Mesothelial cell of epicardium (in vitro differentiated cells): ENCODE data around the gene OSBPL6. TPM values are rescaled to one million over a fixed set of nuclear protein-coding genes. Genes with fewer than 3 reads are reported as not detected.

ENCODE experiments used
- DNase-seq, 2 experiments: peaks; one replicate each; pipeline ENCODE4 v3.0.0; 2021; ENCODE audit warnings: low spot score in 2 of 2; ENCODE audit not compliant: unreplicated experiment in 2 of 2
- H3K27ac Mint-ChIP-seq: 2 replicates; pipeline ENCODE4 v1.8.0; 2021; ENCODE audit warnings: mixed read lengths
- H3K27me3 Mint-ChIP-seq: 2 replicates; pipeline ENCODE4 v1.8.0; 2021; ENCODE audit warnings: low read depth, mixed read lengths
- H3K36me3 Mint-ChIP-seq: 2 replicates; pipeline ENCODE4 v1.8.0; 2021; ENCODE audit warnings: mixed read lengths
- H3K4me1 Mint-ChIP-seq: 2 replicates; pipeline ENCODE4 v1.8.0; 2021; ENCODE audit warnings: mixed read lengths
- H3K4me3 Mint-ChIP-seq: 2 replicates; pipeline ENCODE4 v1.8.0; 2021; ENCODE audit warnings: mild to moderate bottlenecking, moderate library complexity, mixed read lengths
- H3K9me3 Mint-ChIP-seq: 2 replicates; pipeline ENCODE4 v1.8.0; 2021; ENCODE audit warnings: mixed read lengths
- total RNA-seq: library from RNA; stranded (reverse); gene quantifications from 3 replicates; pipeline ENCODE4 v1.2.1, GENCODE V29; 2021
- TF ChIP-seq, protein P1 (sequence below): fragments of 200-600 bp; sonication (generic); IDR thresholded peaks from one replicate; pipeline ENCODE4 v1.5.0; 2021; ENCODE audit warnings: antibody characterized with exemption; ENCODE audit not compliant: unreplicated experiment

The OSBPL6 gene
- total RNA-seq, 1 donor from 2014 or later: 2.8 TPM

DNA sequence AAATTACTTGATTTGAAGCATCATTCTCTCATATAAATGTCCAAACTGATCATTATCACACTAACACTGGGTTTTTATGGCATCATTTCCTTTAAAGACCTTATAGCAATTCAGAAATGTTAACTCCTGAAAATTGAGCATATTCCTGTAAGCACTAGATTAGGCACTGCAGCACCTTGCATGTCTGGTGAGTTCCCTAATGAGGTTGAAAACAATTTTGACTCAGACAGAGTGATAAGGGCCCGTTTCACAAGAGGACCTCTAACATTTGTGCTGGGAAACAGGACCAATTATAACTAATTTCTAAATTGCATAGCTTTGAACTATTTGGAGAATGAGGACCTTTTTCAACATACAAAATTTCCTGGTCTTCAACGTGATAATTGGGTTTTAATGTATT is 69.9 kb downstream of the OSBPL6 start:
- Mint-ChIP-seq H3K4me1 (peaks cover 5% of the 10 kb centered on the region), H3K4me3 (no peak overlapping the region), H3K27me3 (no peaks in the 10 kb centered on the region), H3K27ac (no peak overlapping the region), H3K9me3 (no peaks in the 10 kb centered on the region), H3K36me3 (no peaks in the 10 kb centered on the region)
- TF ChIP-seq, protein P1, sequence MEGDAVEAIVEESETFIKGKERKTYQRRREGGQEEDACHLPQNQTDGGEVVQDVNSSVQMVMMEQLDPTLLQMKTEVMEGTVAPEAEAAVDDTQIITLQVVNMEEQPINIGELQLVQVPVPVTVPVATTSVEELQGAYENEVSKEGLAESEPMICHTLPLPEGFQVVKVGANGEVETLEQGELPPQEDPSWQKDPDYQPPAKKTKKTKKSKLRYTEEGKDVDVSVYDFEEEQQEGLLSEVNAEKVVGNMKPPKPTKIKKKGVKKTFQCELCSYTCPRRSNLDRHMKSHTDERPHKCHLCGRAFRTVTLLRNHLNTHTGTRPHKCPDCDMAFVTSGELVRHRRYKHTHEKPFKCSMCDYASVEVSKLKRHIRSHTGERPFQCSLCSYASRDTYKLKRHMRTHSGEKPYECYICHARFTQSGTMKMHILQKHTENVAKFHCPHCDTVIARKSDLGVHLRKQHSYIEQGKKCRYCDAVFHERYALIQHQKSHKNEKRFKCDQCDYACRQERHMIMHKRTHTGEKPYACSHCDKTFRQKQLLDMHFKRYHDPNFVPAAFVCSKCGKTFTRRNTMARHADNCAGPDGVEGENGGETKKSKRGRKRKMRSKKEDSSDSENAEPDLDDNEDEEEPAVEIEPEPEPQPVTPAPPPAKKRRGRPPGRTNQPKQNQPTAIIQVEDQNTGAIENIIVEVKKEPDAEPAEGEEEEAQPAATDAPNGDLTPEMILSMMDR: no peak
- no peak for DNase-seq

DNA sequence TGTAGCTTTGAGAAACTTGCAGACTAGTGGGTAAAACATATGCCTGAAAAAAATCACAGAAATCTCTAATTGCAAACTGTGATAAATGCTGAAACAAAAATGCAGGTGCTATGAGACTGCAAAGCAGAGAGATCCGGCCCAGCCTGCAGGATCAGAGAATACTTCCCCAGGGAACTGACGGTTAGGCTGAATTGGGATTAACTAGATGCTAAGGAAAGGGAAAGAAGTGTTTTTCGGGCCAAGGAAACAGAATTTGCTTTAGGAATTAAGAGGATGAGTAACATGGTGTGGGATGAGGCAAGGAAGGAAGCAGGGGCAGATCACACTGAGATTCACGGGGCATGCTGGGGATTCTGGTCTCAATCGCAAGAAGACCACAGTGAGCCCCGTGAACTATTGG is 71.5 kb downstream of the OSBPL6 start:
- no peaks in the 10 kb centered on the region for H3K27me3 Mint-ChIP-seq
- peaks cover 5% of the 10 kb centered on the region for H3K4me1 Mint-ChIP-seq
- TF ChIP-seq, protein P1: no peak
- H3K4me3 Mint-ChIP-seq: no peak overlapping the region
- no peak overlapping the region for H3K27ac Mint-ChIP-seq
- DNase-seq: no peak
- no peaks in the 10 kb centered on the region for H3K9me3 Mint-ChIP-seq
- H3K36me3 Mint-ChIP-seq: no peaks in the 10 kb centered on the region

DNA sequence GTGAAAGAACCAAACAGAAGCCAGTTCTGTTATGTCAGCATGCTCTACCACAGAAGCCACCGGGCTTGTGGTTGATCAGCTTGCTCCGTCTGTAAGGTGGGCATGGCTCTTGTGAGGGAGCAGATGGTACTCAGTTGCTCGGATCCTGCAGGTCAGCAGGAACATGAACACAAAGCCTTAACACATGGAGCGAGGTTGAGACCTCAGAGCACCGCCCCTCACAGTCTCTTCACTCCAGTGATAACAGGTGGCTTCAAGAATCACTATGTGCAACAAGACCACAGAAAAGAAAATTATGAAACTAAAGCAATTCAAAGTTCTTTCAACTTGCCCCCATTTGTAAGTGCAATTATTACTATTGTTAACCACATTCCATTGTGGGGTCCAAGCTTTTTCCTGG is 72.1 kb downstream of the OSBPL6 start:
- H3K36me3 Mint-ChIP-seq: no peaks in the 10 kb centered on the region

DNA sequence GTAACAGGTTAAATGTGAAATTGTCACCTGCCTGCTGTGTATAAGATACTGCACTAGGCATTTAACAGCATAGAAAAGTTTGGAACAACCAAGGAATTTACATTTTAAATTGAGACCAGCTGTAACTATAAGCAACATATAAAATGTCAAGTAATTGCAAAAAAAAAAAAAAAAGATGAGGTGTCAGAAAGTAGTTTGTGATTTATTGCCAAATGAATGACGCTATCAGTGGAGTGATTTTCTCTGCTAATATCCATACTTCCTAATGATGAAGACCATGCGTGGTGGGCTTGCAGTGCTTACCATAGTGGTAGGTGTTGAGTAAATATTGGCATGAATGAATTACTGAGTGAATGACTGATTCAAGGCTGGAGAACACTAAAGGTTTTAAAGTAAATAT is 73.3 kb downstream of the OSBPL6 start:
- no peaks in the 10 kb centered on the region for H3K36me3 Mint-ChIP-seq

More for the DNA sequence above, 72.1 kb downstream of the OSBPL6 start:
- H3K27ac Mint-ChIP-seq: no peak overlapping the region
- H3K4me3 Mint-ChIP-seq: no peak overlapping the region
- H3K9me3 Mint-ChIP-seq: no peaks in the 10 kb centered on the region
- TF ChIP-seq, protein P1: no peak
- DNase-seq: no peak
- H3K27me3 Mint-ChIP-seq: no peaks in the 10 kb centered on the region
- peaks cover 5% of the 10 kb centered on the region for H3K4me1 Mint-ChIP-seq

DNA sequence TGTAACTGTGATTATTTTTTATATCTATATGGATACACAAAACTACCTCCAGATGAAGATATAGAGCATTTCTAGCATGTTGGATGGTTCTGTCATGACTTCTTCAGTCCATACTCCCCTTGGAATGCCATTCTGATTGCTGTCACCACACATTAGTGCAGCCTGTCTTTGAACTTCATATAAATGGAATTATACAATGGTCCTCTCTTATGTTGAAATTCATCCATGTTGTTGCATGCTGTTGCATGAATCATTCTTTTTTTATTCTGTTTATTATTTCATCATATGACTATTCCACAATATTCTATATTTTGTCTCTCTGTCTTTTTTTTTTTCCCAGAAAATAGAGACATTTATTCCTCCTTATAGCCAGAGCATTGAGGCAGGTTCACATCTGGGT is 74.1 kb downstream of the OSBPL6 start:
- no peak for DNase-seq
- no peaks in the 10 kb centered on the region for H3K4me1 Mint-ChIP-seq
- H3K27me3 Mint-ChIP-seq: no peaks in the 10 kb centered on the region
- H3K4me3 Mint-ChIP-seq: no peak overlapping the region
- no peaks in the 10 kb centered on the region for H3K9me3 Mint-ChIP-seq
- no peak overlapping the region for H3K27ac Mint-ChIP-seq
- no peaks in the 10 kb centered on the region for H3K36me3 Mint-ChIP-seq
- TF ChIP-seq, protein P1: no peak

More for the DNA sequence above, 73.3 kb downstream of the OSBPL6 start:
- no peaks in the 10 kb centered on the region for H3K27me3 Mint-ChIP-seq
- no peak for DNase-seq
- H3K27ac Mint-ChIP-seq: no peak overlapping the region
- H3K4me1 Mint-ChIP-seq: no peaks in the 10 kb centered on the region
- H3K4me3 Mint-ChIP-seq: no peak overlapping the region
- TF ChIP-seq, protein P1: no peak
- H3K9me3 Mint-ChIP-seq: no peaks in the 10 kb centered on the region
